ENCODE measurements around the gene PLAA. TPM values are rescaled to one million over a fixed set of nuclear protein-coding genes. Genes with fewer than 3 reads are reported as not detected.
A peak's percentile ranks its signal among the peaks of the same experiment; 100 is the strongest.

PLAA gene
- total and polyA plus RNA-seq, 2 experiments from 2014 or later: 26.3 to 27.5 TPM

DNA sequence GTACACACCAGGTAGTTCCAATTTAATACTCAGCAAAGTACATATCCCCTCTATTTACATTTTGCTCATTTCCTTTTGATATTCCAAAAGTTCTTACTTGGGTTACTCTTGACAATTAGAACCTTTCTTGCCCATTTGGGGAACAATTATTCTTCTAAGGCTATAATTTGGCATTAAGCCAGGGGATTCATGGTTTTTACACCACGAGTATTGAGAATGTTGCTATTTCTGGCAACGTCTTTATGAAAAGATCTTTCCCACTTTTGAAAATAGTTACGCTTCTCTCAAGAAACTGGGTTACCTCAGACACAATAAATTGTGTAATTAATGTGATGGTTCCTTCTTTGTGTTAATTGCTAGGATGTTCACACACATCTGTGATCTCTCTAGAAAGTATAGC, 43.0 kb downstream of the PLAA start:
- no peak for DNase-seq

DNA sequence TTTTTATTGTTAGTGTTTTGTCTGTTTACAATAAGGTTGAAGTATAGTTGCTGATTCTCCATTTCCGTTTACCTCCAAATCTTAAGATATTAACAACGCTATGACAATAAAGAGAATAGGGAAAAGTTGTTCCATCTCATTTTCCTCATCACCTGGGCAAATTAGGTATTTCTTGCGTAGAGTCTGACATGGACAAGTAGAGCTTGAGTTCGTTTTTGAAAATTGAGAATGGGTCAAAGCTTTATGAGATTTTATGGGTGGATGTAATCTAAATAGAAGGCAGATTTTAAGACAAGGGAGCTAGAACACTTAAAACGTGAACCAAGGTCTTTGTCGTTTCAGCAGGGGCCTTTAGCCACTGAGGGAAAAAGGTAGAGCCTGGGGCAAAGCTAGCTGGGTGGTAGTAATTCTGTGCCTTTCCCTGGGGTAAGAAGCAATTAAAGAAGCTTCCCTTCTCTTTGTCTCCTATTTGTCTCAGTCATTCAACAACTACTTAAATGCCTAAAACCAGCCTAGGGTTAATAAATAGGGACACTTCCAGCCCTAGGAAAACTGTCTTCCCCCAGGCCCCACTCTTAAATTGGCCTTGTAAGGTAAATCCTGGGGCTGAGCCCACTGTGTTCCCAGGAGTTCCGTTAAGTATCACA, 53.9 kb downstream of the PLAA start:
- peaks cover 13% of the 10 kb centered on the region; the same call in 1 of the 2 replicates for H3K4me1 ChIP-seq (ENCODE audit: insufficient read depth)
- in situ Hi-C loops (cut with MboI): no loop called here
- no peaks in the 10 kb centered on the region; the same call in 1 of the 2 replicates for H4K20me1 ChIP-seq (ENCODE audit: insufficient read depth)
- no peaks in the 10 kb centered on the region for H3K27me3 ChIP-seq (replicated peaks; ENCODE audit: insufficient read depth)
- H3K27ac ChIP-seq: peak overlapping the region; percentile 95
- H3K36me3 ChIP-seq (ENCODE audit: low read depth): no peaks in the 10 kb centered on the region
- peak overlapping the region; percentile 97 for H2AFZ ChIP-seq
- no peak for TF ChIP-seq EZH2phosphoT487 (IDR thresholded peaks at IDR 0.05; ENCODE audit: insufficient read depth, low read depth)
- no peak for TF ChIP-seq EZH2 (IDR thresholded peaks at IDR 0.05; ENCODE audit: insufficient read depth, poor library complexity, severe bottlenecking)
- 22 to 27% methylated on average over 7 of the region's 7 CpGs for WGBS, 2 experiments (ENCODE audit: low coverage in 1 of 2, low lambda C conversion rate in 2 of 2, missing lambda C conversion rate in 2 of 2)
- H3K9ac ChIP-seq: peak overlapping the region; percentile 92
- no peaks in the 10 kb centered on the region for H3K9me3 ChIP-seq (ENCODE audit: low read depth)
- peak overlapping the region; percentile 99 for H3K4me2 ChIP-seq (ENCODE audit: unreplicated experiment)
- no peaks in the 10 kb centered on the region for H3K9me2 ChIP-seq (ENCODE audit: insufficient read depth)
- H3K4me3 ChIP-seq: peak overlapping the region; percentile 94
- peaks cover 38% of the 10 kb centered on the region for H3K79me2 ChIP-seq (ENCODE audit: insufficient read depth)
- DNase-seq: peak; percentile 4
- peaks cover 16% of the 10 kb centered on the region for H3F3A ChIP-seq (ENCODE audit: insufficient read depth)

More for the DNA sequence above, 43.0 kb downstream of the PLAA start:
- H3K4me2 ChIP-seq (ENCODE audit: unreplicated experiment): no peak overlapping the region
- 94 to 98% methylated on average over 3 of the region's 3 CpGs for WGBS, 2 experiments (ENCODE audit: low coverage in 1 of 2, low lambda C conversion rate in 2 of 2, missing lambda C conversion rate in 2 of 2)
- no peaks in the 10 kb centered on the region for H3F3A ChIP-seq (ENCODE audit: insufficient read depth)
- no peaks in the 10 kb centered on the region for H4K20me1 ChIP-seq (ENCODE audit: insufficient read depth)
- H3K27me3 ChIP-seq (replicated peaks; ENCODE audit: insufficient read depth): no peaks in the 10 kb centered on the region
- H3K4me3 ChIP-seq: no peak overlapping the region
- H3K36me3 ChIP-seq (ENCODE audit: low read depth): peaks cover 30% of the 10 kb centered on the region; the same call in 1 of the 2 replicates
- H3K27ac ChIP-seq: no peak overlapping the region
- no peak overlapping the region for H3K9ac ChIP-seq
- H3K79me2 ChIP-seq (ENCODE audit: insufficient read depth): no peaks in the 10 kb centered on the region
- in situ Hi-C loops (cut with MboI): no loop called here
- TF ChIP-seq EZH2 (IDR thresholded peaks at IDR 0.05; ENCODE audit: insufficient read depth, poor library complexity, severe bottlenecking): no peak
- no peak for TF ChIP-seq EZH2phosphoT487 (IDR thresholded peaks at IDR 0.05; ENCODE audit: insufficient read depth, low read depth)
- no peaks in the 10 kb centered on the region for H3K4me1 ChIP-seq (ENCODE audit: insufficient read depth)
- no peak overlapping the region for H2AFZ ChIP-seq
- H3K9me3 ChIP-seq (ENCODE audit: low read depth): no peaks in the 10 kb centered on the region
- no peaks in the 10 kb centered on the region for H3K9me2 ChIP-seq (ENCODE audit: insufficient read depth)

DNA sequence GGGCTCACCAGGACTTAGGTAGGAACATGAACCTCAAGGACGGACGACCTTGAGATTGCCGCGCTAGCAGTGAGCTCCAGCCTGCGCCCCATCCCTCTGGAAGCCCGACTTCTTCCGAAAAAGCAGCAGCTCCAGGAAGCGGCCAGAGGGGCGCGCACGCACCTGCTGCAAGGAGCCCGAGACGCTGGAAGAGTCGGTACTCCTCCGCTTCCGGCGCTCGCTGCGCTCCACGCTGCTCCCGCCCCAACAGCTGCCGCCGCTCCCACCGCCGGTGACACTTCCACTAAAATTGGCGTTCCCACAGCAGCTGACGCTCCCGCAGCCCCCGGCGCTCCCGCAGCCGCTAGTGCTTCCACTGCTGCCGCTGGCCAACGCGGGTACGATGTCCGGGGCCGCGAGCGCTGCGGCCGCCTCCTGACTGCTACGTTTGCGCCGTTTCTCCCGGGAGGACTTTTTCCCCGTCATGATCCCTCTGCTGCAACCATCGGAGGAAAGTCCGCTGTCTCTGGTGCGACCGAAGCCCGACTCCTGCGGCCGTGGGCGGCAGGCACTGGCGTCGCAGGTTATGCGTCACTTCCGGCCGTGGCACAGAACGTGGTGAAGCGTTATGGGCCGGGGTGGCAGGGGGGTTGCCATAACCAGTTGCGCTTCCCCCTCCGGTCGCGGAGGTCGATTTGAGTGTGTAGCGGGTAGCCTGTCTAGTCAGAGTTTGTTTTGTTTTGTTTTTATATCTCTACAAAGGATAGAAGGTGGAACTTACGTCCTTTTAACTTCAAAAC, 54.6 kb downstream of the PLAA start, which contains the start of gene CAAP1:
TSS of gene CAAP1 (minus strand) at position 552 of the 779 bp plus-strand sequence. CDS start at position 465, 87 bp downstream.
- H3K4me2 ChIP-seq (ENCODE audit: unreplicated experiment): peak within 1 kb of the TSS; percentile 99
- H3K9me3 ChIP-seq (ENCODE audit: low read depth): no peaks in the 10 kb centered on the region
- TF ChIP-seq EZH2 (IDR thresholded peaks at IDR 0.05; ENCODE audit: insufficient read depth, poor library complexity, severe bottlenecking): no peak
- TF ChIP-seq EZH2phosphoT487 (IDR thresholded peaks at IDR 0.05; ENCODE audit: insufficient read depth, low read depth): no peak
- peaks cover 16% of the 10 kb centered on the region for H3F3A ChIP-seq (ENCODE audit: insufficient read depth)
- peaks cover 45% of the 10 kb centered on the region for H3K79me2 ChIP-seq (ENCODE audit: insufficient read depth)
- no peaks in the 10 kb centered on the region for H3K36me3 ChIP-seq (ENCODE audit: low read depth)
- H3K9me2 ChIP-seq (ENCODE audit: insufficient read depth): no peaks in the 10 kb centered on the region
- peak; percentile 98 for DNase-seq
- H4K20me1 ChIP-seq (ENCODE audit: insufficient read depth): no peaks in the 10 kb centered on the region; the same call in 1 of the 2 replicates
- H2AFZ ChIP-seq: peak within 1 kb of the TSS; percentile 97
- peak within 1 kb of the TSS; percentile 95 for H3K27ac ChIP-seq
- H3K4me1 ChIP-seq (ENCODE audit: insufficient read depth): peaks cover 13% of the 10 kb centered on the region; the same call in 1 of the 2 replicates
- WGBS, 2 experiments (ENCODE audit: low coverage in 1 of 2, low lambda C conversion rate in 2 of 2, missing lambda C conversion rate in 2 of 2): 0 to 1% methylated on average over 61 to 70 of the region's 70 CpGs
- in situ Hi-C loops (cut with MboI): no loop called here
- peak within 1 kb of the TSS; percentile 92 for H3K9ac ChIP-seq
- H3K27me3 ChIP-seq (replicated peaks; ENCODE audit: insufficient read depth): no peaks in the 10 kb centered on the region
- H3K4me3 ChIP-seq: peak within 1 kb of the TSS; percentile 94

DNA sequence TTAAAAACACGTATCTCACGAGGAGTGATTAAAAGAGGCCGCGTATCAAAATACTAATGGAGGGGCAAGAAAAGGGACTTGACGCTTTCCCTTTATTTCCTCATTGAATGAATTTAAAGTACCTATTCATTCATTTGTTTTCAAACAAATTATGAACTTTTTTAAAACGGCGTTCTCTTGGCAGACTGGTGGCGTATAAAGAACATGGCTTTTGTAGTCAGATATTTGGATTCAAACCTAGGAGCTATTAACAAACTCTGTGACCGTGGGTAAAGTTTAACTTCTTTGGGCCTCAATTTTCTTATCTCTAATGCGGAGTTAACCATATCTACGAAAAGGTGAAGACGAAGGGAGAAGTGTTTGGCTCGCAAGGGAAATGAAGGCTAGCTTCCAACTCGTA, 55.3 kb downstream of the PLAA start:
- peak overlapping the region; percentile 97 for H2AFZ ChIP-seq
- peak overlapping the region; percentile 92 for H3K9ac ChIP-seq
- peak overlapping the region; percentile 95 for H3K27ac ChIP-seq
- H3K27me3 ChIP-seq (replicated peaks; ENCODE audit: insufficient read depth): no peaks in the 10 kb centered on the region
- H3K36me3 ChIP-seq (ENCODE audit: low read depth): no peaks in the 10 kb centered on the region
- no peak for DNase-seq
- WGBS, 2 experiments (ENCODE audit: low coverage in 1 of 2, low lambda C conversion rate in 2 of 2, missing lambda C conversion rate in 2 of 2): 1% methylated on average over 14 of the region's 14 CpGs
- H3K4me1 ChIP-seq (ENCODE audit: insufficient read depth): peaks cover 13% of the 10 kb centered on the region; the same call in 1 of the 2 replicates
- H3K79me2 ChIP-seq (ENCODE audit: insufficient read depth): peaks cover 52% of the 10 kb centered on the region
- no peak for TF ChIP-seq EZH2phosphoT487 (IDR thresholded peaks at IDR 0.05; ENCODE audit: insufficient read depth, low read depth)
- TF ChIP-seq EZH2 (IDR thresholded peaks at IDR 0.05; ENCODE audit: insufficient read depth, poor library complexity, severe bottlenecking): no peak
- H3K9me2 ChIP-seq (ENCODE audit: insufficient read depth): no peaks in the 10 kb centered on the region
- H3K4me3 ChIP-seq: peak overlapping the region; percentile 94
- H4K20me1 ChIP-seq (ENCODE audit: insufficient read depth): no peaks in the 10 kb centered on the region; the same call in 1 of the 2 replicates
- H3F3A ChIP-seq (ENCODE audit: insufficient read depth): peaks cover 16% of the 10 kb centered on the region
- H3K9me3 ChIP-seq (ENCODE audit: low read depth): no peaks in the 10 kb centered on the region
- H3K4me2 ChIP-seq (ENCODE audit: unreplicated experiment): peak overlapping the region; percentile 99
- in situ Hi-C loops (cut with MboI): no loop called here
